SK-N-SH (cell line): ENCODE measurements around the gene IGF2BP2. TPM values are rescaled to one million over a fixed set of nuclear protein-coding genes. Genes with fewer than 3 reads are reported as not detected.

Experiments
- CTCF ChIA-PET: fragments of 300-600, 350-600 bp; formaldehyde crosslinking; extraction: SDS; loops from one replicate; lab custom pipeline; 2021; lab: Yijun Ruan, JAX
- POLR2A ChIA-PET: fragments of 350-600 bp; sonication (Branson Sonifier 250); formaldehyde crosslinking; extraction: SDS; loops from one replicate; lab custom pipeline; 2020; ENCODE audit warnings: antibody characterized with exemption, inconsistent platforms; lab: Yijun Ruan, JAX
- DNase-seq: peaks from one replicate; pipeline ENCODE4 v3.0.0; 2012
- H2AFZ ChIP-seq: fragments of 200-600 bp; sonication (generic); 2 replicates; pipeline ENCODE4 v1.8.1; 2016; ENCODE audit warnings: antibody characterized with exemption, mild to moderate bottlenecking, low read depth
- H3F3A ChIP-seq: fragments of 200-600 bp; sonication (generic); replicated peaks from 2 replicates; pipeline ENCODE3; 2016; ENCODE audit warnings: antibody characterized with exemption, mild to moderate bottlenecking; ENCODE audit not compliant: insufficient read depth
- H3K27ac ChIP-seq, 2 experiments: fragments of 200-500 bp in 1 of 2; fragments of 200-600 bp in 1 of 2; sonication (Bioruptor generic) in 1 of 2; sonication (generic), shearing (Covaris generic) in 1 of 2; 2 replicates each; pipeline versions ENCODE4 v1.5.1 to v1.6.1; 2014 to 2016; ENCODE audit warnings: low read depth in 2 of 2, inconsistent platforms in 1 of 2, low read length in 1 of 2, mild to moderate bottlenecking in 1 of 2, mixed read lengths in 1 of 2
- H3K27me3 ChIP-seq: fragments of 200-600 bp; sonication (generic), shearing (Covaris generic); 2 replicates; pipeline ENCODE4 v1.6.1; 2016; ENCODE audit warnings: mixed run types; ENCODE audit not compliant: insufficient read depth
- H3K36me3 ChIP-seq, 2 experiments: fragments of 200-500 bp in 1 of 2; fragments of 200-600 bp in 1 of 2; sonication (Bioruptor generic) in 1 of 2; sonication (generic) in 1 of 2; replicated peaks in 1 of 2; 2 replicates each; pipeline versions ENCODE3 to v1.5.1; 2014 to 2016; ENCODE audit warnings: low read length in 1 of 2, mild to moderate bottlenecking in 1 of 2; ENCODE audit not compliant: insufficient read depth in 2 of 2, control insufficient read depth in 1 of 2
- H3K4me1 ChIP-seq, 2 experiments: fragments of 200-500 bp in 1 of 2; fragments of 200-600 bp in 1 of 2; sonication (Bioruptor generic) in 1 of 2; sonication (generic), shearing (Covaris generic) in 1 of 2; 2 replicates each; pipeline versions ENCODE4 v1.5.1 to v1.6.1; 2014 to 2016; ENCODE audit warnings: low read depth in 1 of 2, low read length in 1 of 2, mixed run types in 1 of 2; ENCODE audit not compliant: insufficient read depth in 2 of 2, control insufficient read depth in 1 of 2
- H3K4me2 ChIP-seq: fragments of 200-600 bp; sonication (generic), shearing (Covaris generic); 2 replicates; pipeline ENCODE4 v1.6.1; 2017; ENCODE audit warnings: mixed run types
- H3K4me3 ChIP-seq, 2 experiments: fragments of 200-500 bp in 1 of 2; fragments of 200-600 bp in 1 of 2; sonication (Bioruptor generic) in 1 of 2; sonication (generic), shearing (Covaris generic) in 1 of 2; 2 replicates each; pipeline versions ENCODE4 v1.5.1 to v1.8.1; 2014 to 2016; ENCODE audit warnings: low read depth in 2 of 2, inconsistent platforms in 1 of 2, low read length in 1 of 2, mild to moderate bottlenecking in 1 of 2, mixed read lengths in 1 of 2, moderate library complexity in 1 of 2
- H3K79me2 ChIP-seq: fragments of 200-600 bp; sonication (generic); 2 replicates; pipeline ENCODE4 v1.8.1; 2017; ENCODE audit warnings: mild to moderate bottlenecking; ENCODE audit not compliant: insufficient read depth
- H3K9ac ChIP-seq: fragments of 200-600 bp; sonication (generic); 2 replicates; pipeline ENCODE4 v1.6.1; 2017; ENCODE audit warnings: mixed run types
- H3K9me2 ChIP-seq: fragments of 200-600 bp; sonication (generic); 2 replicates; pipeline ENCODE4 v1.6.1; 2017; ENCODE audit warnings: mixed run types
- H3K9me3 ChIP-seq: fragments of 200-600 bp; sonication (generic); 2 replicates; pipeline ENCODE4 v1.6.1; 2017; ENCODE audit warnings: mixed run types, mild to moderate bottlenecking, moderate library complexity
- H4K20me1 ChIP-seq: fragments of 200-600 bp; sonication (generic); 2 replicates; pipeline ENCODE4 v1.6.1; 2017; ENCODE audit warnings: mild to moderate bottlenecking, mixed run types; ENCODE audit not compliant: insufficient read depth
- ELF1 ChIP-seq: IDR thresholded peaks from 2 replicates; pipeline ENCODE4 v1.4.0; 2012
- EZH2phosphoT487 ChIP-seq: fragments of 200-600 bp; sonication (generic); IDR thresholded peaks from 2 replicates; pipeline ENCODE4 v1.6.1; 2017; ENCODE audit warnings: low read depth, mixed run types, mild to moderate bottlenecking, antibody characterized with exemption, moderate library complexity, borderline replicate concordance
- FOXJ3 ChIP-seq: sonication (generic); formaldehyde crosslinking; IDR thresholded peaks from 2 replicates; pipeline ENCODE4 v1.5.1; 2020; ENCODE audit warnings: mild to moderate bottlenecking, missing genetic modification reagents
- FOXM1 ChIP-seq: IDR thresholded peaks from 2 replicates; pipeline ENCODE4 v1.4.0; 2012; ENCODE audit warnings: low read depth, mild to moderate bottlenecking
- MEF2A ChIP-seq: IDR thresholded peaks from 2 replicates; pipeline ENCODE4 v1.4.0; 2012; ENCODE audit warnings: low read depth, borderline replicate concordance
- MXI1 ChIP-seq: IDR thresholded peaks from 2 replicates; pipeline ENCODE4 v1.6.1; 2012; ENCODE audit warnings: mild to moderate bottlenecking, low read depth, low read length, improper control_type of control experiment
- NRF1 ChIP-seq: IDR thresholded peaks from 2 replicates; pipeline ENCODE4 v1.6.1; 2012; ENCODE audit warnings: low read depth, mild to moderate bottlenecking, low read length
- POLR2AphosphoS5 ChIP-seq: IDR thresholded peaks from 2 replicates; pipeline ENCODE4 v1.6.1; 2012; ENCODE audit warnings: low read depth, low read length
- RAD21 ChIP-seq: IDR thresholded peaks from 2 replicates; pipeline ENCODE4 v1.6.1; 2012; ENCODE audit warnings: mild to moderate bottlenecking, low read length
- RFX5 ChIP-seq: IDR thresholded peaks from 2 replicates; pipeline ENCODE4 v1.6.1; 2012; ENCODE audit warnings: mild to moderate bottlenecking, improper control_type of control experiment, low read length
- RXRA ChIP-seq: IDR thresholded peaks from 2 replicates; pipeline ENCODE4 v1.4.0; 2012; ENCODE audit warnings: low read depth, mild to moderate bottlenecking, borderline replicate concordance
- SIN3A ChIP-seq: IDR thresholded peaks from 2 replicates; pipeline ENCODE4 v1.6.1; 2012; ENCODE audit warnings: low read depth, mild to moderate bottlenecking, low read length, moderate library complexity, borderline replicate concordance
- SMC3 ChIP-seq: IDR thresholded peaks from 2 replicates; pipeline ENCODE4 v1.6.1; 2012; ENCODE audit warnings: low read depth, low read length, improper control_type of control experiment
- TCF12 ChIP-seq: IDR thresholded peaks from 2 replicates; pipeline ENCODE4 v1.4.0; 2012
- TEAD4 ChIP-seq: IDR thresholded peaks from 2 replicates; pipeline ENCODE4 v1.4.0; 2012; ENCODE audit warnings: mild to moderate bottlenecking, borderline replicate concordance; ENCODE audit not compliant: insufficient read depth
- YY1 ChIP-seq: IDR thresholded peaks from 2 replicates; pipeline ENCODE4 v1.4.0; 2012; ENCODE audit warnings: low read depth, mild to moderate bottlenecking
- ZBTB33 ChIP-seq: IDR thresholded peaks from 2 replicates; pipeline ENCODE4 v1.4.0; 2012; ENCODE audit warnings: low read depth, borderline replicate concordance
- WGBS: methylation state at CpG from one replicate; pipeline ENCODE4 v1.1.6; 2017; ENCODE audit warnings: low lambda C conversion rate; 5-methylcytosine and 5-hydroxymethylcytosine counted together
- polyA plus RNA-seq, 3 experiments: library from polyadenylated mRNA; depleted of rRNA; stranded (reverse); fragments of >200 nt; gene quantifications; 2 replicates each; pipeline ENCODE4 v1.2.3, GENCODE V29; 2012
- TF ChIP-seq, protein P1 (sequence below): fragments of 200-600 bp; sonication (generic); IDR thresholded peaks from 2 replicates; pipeline ENCODE4 v1.6.1; 2017; ENCODE audit warnings: antibody characterized with exemption, mild to moderate bottlenecking, moderate library complexity
- TF ChIP-seq, protein P2 (sequence below): IDR thresholded peaks from 2 replicates; pipeline ENCODE4; 2012

The IGF2BP2 gene
- polyA plus RNA-seq, 1 of the 3 experiments (the other 2 are of a cell fraction) = 5.4 TPM

GRCh38 chr3:185756477-185756876 is 68.4 kb downstream of the IGF2BP2 start (continued):
- TF ChIP-seq ZBTB33 (no peak), TEAD4 (no peak), YY1 (no peak), RFX5 (no peak)
- TF ChIP-seq, protein P1, sequence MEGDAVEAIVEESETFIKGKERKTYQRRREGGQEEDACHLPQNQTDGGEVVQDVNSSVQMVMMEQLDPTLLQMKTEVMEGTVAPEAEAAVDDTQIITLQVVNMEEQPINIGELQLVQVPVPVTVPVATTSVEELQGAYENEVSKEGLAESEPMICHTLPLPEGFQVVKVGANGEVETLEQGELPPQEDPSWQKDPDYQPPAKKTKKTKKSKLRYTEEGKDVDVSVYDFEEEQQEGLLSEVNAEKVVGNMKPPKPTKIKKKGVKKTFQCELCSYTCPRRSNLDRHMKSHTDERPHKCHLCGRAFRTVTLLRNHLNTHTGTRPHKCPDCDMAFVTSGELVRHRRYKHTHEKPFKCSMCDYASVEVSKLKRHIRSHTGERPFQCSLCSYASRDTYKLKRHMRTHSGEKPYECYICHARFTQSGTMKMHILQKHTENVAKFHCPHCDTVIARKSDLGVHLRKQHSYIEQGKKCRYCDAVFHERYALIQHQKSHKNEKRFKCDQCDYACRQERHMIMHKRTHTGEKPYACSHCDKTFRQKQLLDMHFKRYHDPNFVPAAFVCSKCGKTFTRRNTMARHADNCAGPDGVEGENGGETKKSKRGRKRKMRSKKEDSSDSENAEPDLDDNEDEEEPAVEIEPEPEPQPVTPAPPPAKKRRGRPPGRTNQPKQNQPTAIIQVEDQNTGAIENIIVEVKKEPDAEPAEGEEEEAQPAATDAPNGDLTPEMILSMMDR = no peak

DNA sequence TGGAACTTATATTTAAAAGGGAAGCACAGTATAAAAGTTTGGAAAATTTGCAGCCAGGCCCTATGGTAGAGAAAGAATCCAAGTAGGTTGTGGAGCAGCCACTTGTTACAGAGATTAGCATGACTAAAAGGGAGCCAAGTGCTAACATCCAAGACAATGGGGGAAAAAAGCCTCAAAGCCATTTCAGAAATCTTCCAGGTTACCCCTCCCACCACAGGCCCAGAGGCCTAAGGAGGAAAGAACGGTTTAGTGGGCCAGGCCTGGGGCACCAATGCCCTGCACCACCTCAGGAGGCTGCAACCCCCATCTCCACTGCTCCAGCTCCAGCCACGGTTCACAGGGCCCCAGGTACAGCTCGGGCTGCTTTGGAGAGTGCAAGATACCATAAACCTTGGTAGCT is 69.9 kb downstream of the IGF2BP2 start:
- POLR2A ChIA-PET = no interaction called here

More for the DNA sequence above, 69.9 kb downstream of the IGF2BP2 start:
- H3K4me2 ChIP-seq = no peak overlapping the region
- peaks cover 0 to 9% of the 10 kb centered on the region in 2 experiments; a peak in 2 of 4 replicates for H3K4me1 ChIP-seq
- H4K20me1 ChIP-seq = peaks cover 53% of the 10 kb centered on the region
- no peak overlapping the region for H3K27ac ChIP-seq
- H3K9me2 ChIP-seq = no peaks in the 10 kb centered on the region
- 82% methylated on average over 3 of the region's 3 CpGs for WGBS
- no peak overlapping the region for H3K4me3 ChIP-seq
- peaks cover 100% of the 10 kb centered on the region for H3K79me2 ChIP-seq
- H3F3A ChIP-seq = no peaks in the 10 kb centered on the region
- H2AFZ ChIP-seq = no peak overlapping the region
- H3K27me3 ChIP-seq = no peaks in the 10 kb centered on the region
- DNase-seq = no peak
- H3K36me3 ChIP-seq = peaks cover 0 to 7% of the 10 kb centered on the region in 2 experiments
- CTCF ChIA-PET = interaction anchor here (1.3 kb wide), 1 partner anchor 14 kb away, joined by 6 read pairs; no protein-coding TSS in a partner anchor
- TF ChIP-seq ELF1 (no peak), NRF1 (no peak), POLR2AphosphoS5 (no peak), MEF2A (no peak), ZBTB33 (no peak), MXI1 (no peak), RXRA (no peak), FOXJ3 (CRISPR knock-in tag) (no peak), SMC3 (no peak), RAD21 (no peak), TCF12 (no peak), SIN3A (no peak), EZH2phosphoT487 (no peak), FOXM1 (no peak)
- TF ChIP-seq, protein P1 = no peak
- TF ChIP-seq, protein P2, sequence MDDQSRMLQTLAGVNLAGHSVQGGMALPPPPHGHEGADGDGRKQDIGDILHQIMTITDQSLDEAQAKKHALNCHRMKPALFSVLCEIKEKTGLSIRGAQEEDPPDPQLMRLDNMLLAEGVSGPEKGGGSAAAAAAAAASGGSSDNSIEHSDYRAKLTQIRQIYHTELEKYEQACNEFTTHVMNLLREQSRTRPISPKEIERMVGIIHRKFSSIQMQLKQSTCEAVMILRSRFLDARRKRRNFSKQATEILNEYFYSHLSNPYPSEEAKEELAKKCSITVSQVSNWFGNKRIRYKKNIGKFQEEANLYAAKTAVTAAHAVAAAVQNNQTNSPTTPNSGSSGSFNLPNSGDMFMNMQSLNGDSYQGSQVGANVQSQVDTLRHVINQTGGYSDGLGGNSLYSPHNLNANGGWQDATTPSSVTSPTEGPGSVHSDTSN = no peak
- H3K9me3 ChIP-seq = no peaks in the 10 kb centered on the region
- H3K9ac ChIP-seq = no peak overlapping the region
